ENCODE data around the gene ABI3. TPM values are rescaled to one million over a fixed set of nuclear protein-coding genes. Genes with fewer than 3 reads are reported as not detected.

Gene ABI3
- total RNA-seq, 1 donor from 2014 or later, result not detected

DNA sequence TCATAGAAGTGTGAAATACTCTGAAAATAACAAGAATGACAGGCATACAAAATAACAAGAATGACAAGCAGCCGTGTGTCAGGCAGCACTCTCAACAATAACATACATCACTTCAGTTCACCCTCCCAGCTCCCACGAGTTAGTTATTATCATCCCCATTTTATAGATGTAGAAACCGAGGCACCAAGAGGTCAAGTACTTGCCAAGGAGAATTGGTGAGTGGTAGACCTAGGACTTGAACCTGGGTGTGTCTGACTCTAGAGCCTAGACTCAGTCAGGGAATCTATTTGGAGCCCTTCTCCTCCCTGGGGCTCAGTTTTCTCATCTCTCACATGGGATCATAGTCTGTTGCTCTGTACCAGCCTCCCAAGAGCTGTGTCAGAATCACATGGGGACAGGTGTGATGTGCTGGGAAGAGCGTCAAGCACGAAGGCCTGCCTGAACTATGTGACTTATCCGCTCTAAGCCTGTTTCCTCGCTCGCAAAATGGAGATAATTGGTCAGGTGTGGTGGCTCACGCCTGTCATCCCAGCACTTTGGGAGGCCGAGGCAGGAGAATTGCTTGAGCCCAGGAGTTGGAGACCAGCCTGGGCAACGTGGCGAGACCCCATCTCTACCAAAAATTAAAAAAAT, 39.5 kb downstream of the ABI3 start:
- no peak overlapping the region for H3K4me2 ChIP-seq
- H3K79me2 ChIP-seq (ENCODE audit: low read depth), result no peaks in the 10 kb centered on the region
- DNase-seq (ENCODE audit: low spot score), result no peak
- TF ChIP-seq EZH2phosphoT487 (IDR thresholded peaks at IDR 0.05) (no peak), EZH2 (IDR thresholded peaks at IDR 0.05) (no peak)
- no peaks in the 10 kb centered on the region for H3K9me3 ChIP-seq (ENCODE audit: low read depth)
- H3K27ac Mint-ChIP-seq, result no peak overlapping the region
- no peaks in the 10 kb centered on the region for H3K27me3 ChIP-seq
- H2AFZ ChIP-seq (replicated peaks), result no peak overlapping the region
- H3K36me3 ChIP-seq, result no peaks in the 10 kb centered on the region
- no peaks in the 10 kb centered on the region for H3F3A ChIP-seq (ENCODE audit: low read depth)
- no peak overlapping the region for H3K4me3 ChIP-seq
- no peak overlapping the region for H3K9ac ChIP-seq
- H3K36me3 Mint-ChIP-seq, result no peaks in the 10 kb centered on the region
- H3K4me3 Mint-ChIP-seq, result no peak overlapping the region
- H3K27ac ChIP-seq, result no peak overlapping the region
- H3K4me1 Mint-ChIP-seq, result no peaks in the 10 kb centered on the region
- no peaks in the 10 kb centered on the region for H3K4me1 ChIP-seq
- peaks cover 8% of the 10 kb centered on the region for H3K27me3 Mint-ChIP-seq (ENCODE audit: insufficient read depth, low read depth)
- H4K20me1 ChIP-seq (ENCODE audit: low read depth), result no peaks in the 10 kb centered on the region
- no peaks in the 10 kb centered on the region for H3K9me3 Mint-ChIP-seq

DNA sequence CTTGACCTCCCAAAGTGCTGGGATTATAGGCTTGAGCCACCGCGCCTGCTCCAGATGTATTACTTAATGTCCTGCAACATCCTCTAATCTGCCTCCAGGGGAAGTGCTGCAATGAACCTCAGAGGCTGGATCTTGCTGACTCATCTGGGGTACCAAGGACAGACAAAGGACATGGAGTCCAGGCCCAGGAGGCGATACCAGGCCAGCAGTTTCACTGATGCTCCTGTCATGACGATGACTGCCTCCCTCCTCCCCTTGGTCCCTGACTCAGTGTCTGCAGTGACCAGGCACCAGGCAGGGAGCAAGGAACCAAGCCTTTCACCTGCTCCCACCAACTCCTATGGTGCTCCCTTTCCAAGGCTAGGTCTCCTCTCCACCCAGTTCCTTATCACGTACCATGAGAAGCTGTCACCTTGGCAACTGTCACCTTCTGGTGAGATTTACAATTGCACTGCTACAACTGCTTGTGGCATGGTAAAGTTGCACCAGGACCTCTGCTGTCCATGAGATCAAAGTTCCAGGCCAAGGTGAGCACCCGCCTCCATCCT, 41.7 kb downstream of the ABI3 start:
- no peak overlapping the region for H2AFZ ChIP-seq (replicated peaks)
- no peaks in the 10 kb centered on the region for H3K36me3 Mint-ChIP-seq
- H3K4me1 Mint-ChIP-seq, result no peaks in the 10 kb centered on the region

DNA sequence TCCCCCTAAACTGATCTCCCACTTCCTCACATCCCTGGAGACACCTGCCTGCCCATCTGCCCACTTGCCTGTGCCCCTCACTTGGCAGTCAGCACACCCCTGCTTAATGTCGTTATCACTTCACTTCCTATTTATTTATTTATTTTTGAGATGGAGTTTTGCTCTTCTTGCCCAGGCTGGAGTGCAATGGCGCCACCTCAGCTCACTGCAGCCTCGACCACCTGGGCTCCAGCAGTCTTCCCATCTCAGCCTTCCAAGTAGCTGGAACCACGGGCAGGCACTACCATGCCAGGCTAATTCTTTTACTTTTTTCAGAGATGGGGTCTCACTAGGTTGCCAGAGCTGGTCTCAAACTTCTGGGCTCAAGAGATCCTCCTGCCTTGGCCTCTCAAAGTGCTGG, 43.6 kb downstream of the ABI3 start:
- no peak overlapping the region for H3K4me2 ChIP-seq
- H4K20me1 ChIP-seq (ENCODE audit: low read depth), result no peaks in the 10 kb centered on the region
- H3K27me3 ChIP-seq, result peaks cover 2% of the 10 kb centered on the region
- H3K9ac ChIP-seq, result no peak overlapping the region
- no peak overlapping the region for H3K27ac Mint-ChIP-seq
- no peak overlapping the region for H3K4me3 ChIP-seq
- no peaks in the 10 kb centered on the region for H3K4me1 Mint-ChIP-seq
- no peak overlapping the region for H2AFZ ChIP-seq (replicated peaks)
- H3K4me3 Mint-ChIP-seq, result no peak overlapping the region
- H3K9me3 ChIP-seq (ENCODE audit: low read depth), result no peaks in the 10 kb centered on the region
- no peaks in the 10 kb centered on the region for H3K79me2 ChIP-seq (ENCODE audit: low read depth)
- H3K27ac ChIP-seq, result no peak overlapping the region
- no peaks in the 10 kb centered on the region for H3K4me1 ChIP-seq
- TF ChIP-seq EZH2phosphoT487 (IDR thresholded peaks at IDR 0.05), result no peak
- TF ChIP-seq, protein P1, sequence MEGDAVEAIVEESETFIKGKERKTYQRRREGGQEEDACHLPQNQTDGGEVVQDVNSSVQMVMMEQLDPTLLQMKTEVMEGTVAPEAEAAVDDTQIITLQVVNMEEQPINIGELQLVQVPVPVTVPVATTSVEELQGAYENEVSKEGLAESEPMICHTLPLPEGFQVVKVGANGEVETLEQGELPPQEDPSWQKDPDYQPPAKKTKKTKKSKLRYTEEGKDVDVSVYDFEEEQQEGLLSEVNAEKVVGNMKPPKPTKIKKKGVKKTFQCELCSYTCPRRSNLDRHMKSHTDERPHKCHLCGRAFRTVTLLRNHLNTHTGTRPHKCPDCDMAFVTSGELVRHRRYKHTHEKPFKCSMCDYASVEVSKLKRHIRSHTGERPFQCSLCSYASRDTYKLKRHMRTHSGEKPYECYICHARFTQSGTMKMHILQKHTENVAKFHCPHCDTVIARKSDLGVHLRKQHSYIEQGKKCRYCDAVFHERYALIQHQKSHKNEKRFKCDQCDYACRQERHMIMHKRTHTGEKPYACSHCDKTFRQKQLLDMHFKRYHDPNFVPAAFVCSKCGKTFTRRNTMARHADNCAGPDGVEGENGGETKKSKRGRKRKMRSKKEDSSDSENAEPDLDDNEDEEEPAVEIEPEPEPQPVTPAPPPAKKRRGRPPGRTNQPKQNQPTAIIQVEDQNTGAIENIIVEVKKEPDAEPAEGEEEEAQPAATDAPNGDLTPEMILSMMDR (IDR thresholded peaks at IDR 0.05), result peak; percentile 18
- peaks cover 2% of the 10 kb centered on the region for H3K27me3 Mint-ChIP-seq (ENCODE audit: insufficient read depth, low read depth)
- H3F3A ChIP-seq (ENCODE audit: low read depth), result no peaks in the 10 kb centered on the region
- DNase-seq (ENCODE audit: low spot score), result no peak
- H3K9me3 Mint-ChIP-seq, result no peaks in the 10 kb centered on the region
- no peaks in the 10 kb centered on the region for H3K36me3 Mint-ChIP-seq
- no peaks in the 10 kb centered on the region for H3K36me3 ChIP-seq

More for the DNA sequence above, 41.7 kb downstream of the ABI3 start:
- DNase-seq (ENCODE audit: low spot score), result no peak
- TF ChIP-seq EZH2phosphoT487 (IDR thresholded peaks at IDR 0.05) (no peak), EZH2 (IDR thresholded peaks at IDR 0.05) (no peak)
- TF ChIP-seq, protein P1 (IDR thresholded peaks at IDR 0.05), result no peak
- Histone ChIP-seq H3K9ac (no peak overlapping the region), H3K4me1 (no peaks in the 10 kb centered on the region), H3K79me2 (ENCODE audit: low read depth) (no peaks in the 10 kb centered on the region), H4K20me1 (ENCODE audit: low read depth) (no peaks in the 10 kb centered on the region), H3F3A (ENCODE audit: low read depth) (no peaks in the 10 kb centered on the region), H3K4me3 (no peak overlapping the region), H3K36me3 (no peaks in the 10 kb centered on the region), H3K27ac (no peak overlapping the region), H3K4me2 (no peak overlapping the region), H3K27me3 (no peaks in the 10 kb centered on the region), H3K9me3 (ENCODE audit: low read depth) (no peaks in the 10 kb centered on the region)
- H3K4me3 Mint-ChIP-seq, result no peak overlapping the region
- H3K9me3 Mint-ChIP-seq, result no peaks in the 10 kb centered on the region
- H3K27ac Mint-ChIP-seq, result no peak overlapping the region
- H3K27me3 Mint-ChIP-seq (ENCODE audit: insufficient read depth, low read depth), result peaks cover 7% of the 10 kb centered on the region

DNA sequence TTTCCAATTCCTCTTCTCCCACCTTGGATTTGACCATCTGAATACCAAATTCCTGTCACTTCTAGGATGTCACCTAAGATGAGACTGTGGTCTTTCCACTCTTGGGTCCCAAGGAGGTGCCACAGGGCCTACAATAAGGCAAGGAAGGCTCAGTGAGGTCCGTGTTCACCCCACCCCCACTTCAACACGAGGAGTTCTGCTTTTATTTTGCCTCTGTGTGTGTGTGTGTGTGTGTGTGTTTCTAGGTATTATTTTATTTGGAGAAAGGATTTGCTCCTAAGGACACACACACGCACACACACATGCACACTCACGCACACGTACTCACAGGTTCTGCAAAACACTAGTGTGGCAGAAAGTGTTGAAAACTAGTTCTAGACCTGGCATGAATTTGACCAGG, 44.6 kb downstream of the ABI3 start:
- H3K9me3 ChIP-seq (ENCODE audit: low read depth), result no peaks in the 10 kb centered on the region
- H3K27me3 ChIP-seq, result peaks cover 13% of the 10 kb centered on the region
- H3K9me3 Mint-ChIP-seq, result no peaks in the 10 kb centered on the region
- H3K4me3 ChIP-seq, result no peak overlapping the region
- H3K79me2 ChIP-seq (ENCODE audit: low read depth), result no peaks in the 10 kb centered on the region
- TF ChIP-seq EZH2 (IDR thresholded peaks at IDR 0.05) (no peak), EZH2phosphoT487 (IDR thresholded peaks at IDR 0.05) (no peak)
- TF ChIP-seq, protein P1 (IDR thresholded peaks at IDR 0.05), result no peak
- H3K27ac Mint-ChIP-seq, result no peak overlapping the region
- no peak overlapping the region for H3K27ac ChIP-seq
- no peak overlapping the region for H2AFZ ChIP-seq (replicated peaks)
- no peak overlapping the region for H3K9ac ChIP-seq
- H3K4me2 ChIP-seq, result no peak overlapping the region
- no peak overlapping the region for H3K4me3 Mint-ChIP-seq
- no peaks in the 10 kb centered on the region for H3K36me3 ChIP-seq
- H3K4me1 Mint-ChIP-seq, result no peaks in the 10 kb centered on the region
- no peaks in the 10 kb centered on the region for H3K4me1 ChIP-seq
- H3K36me3 Mint-ChIP-seq, result no peaks in the 10 kb centered on the region
- no peak for DNase-seq (ENCODE audit: low spot score)
- H3F3A ChIP-seq (ENCODE audit: low read depth), result peaks cover under 1% of the 10 kb centered on the region
- H3K27me3 Mint-ChIP-seq (ENCODE audit: insufficient read depth, low read depth), result peaks cover 2% of the 10 kb centered on the region
- no peaks in the 10 kb centered on the region for H4K20me1 ChIP-seq (ENCODE audit: low read depth)
